ENCODE measurements around the gene AGPAT4.
A peak's percentile ranks its signal among the peaks of the same experiment; 100 is the strongest.

Gene AGPAT4

GRCh38 chr6:161169696-161170095, 104.2 kb downstream of the AGPAT4 start:
- H3K36me3 ChIP-seq (ENCODE audit: insufficient read depth, low read length) = no peaks in the 10 kb centered on the region
- H3K27ac ChIP-seq (ENCODE audit: low read depth, low read length, poor library complexity, severe bottlenecking) = peak overlapping the region; percentile 82

GRCh38 chr6:161169035-161169434, 104.8 kb downstream of the AGPAT4 start:
- Histone ChIP-seq H3K9me3 (ENCODE audit: low read length) (no peaks in the 10 kb centered on the region), H3K4me2 (ENCODE audit: low read length) (no peak overlapping the region), H3K9me2 (ENCODE audit: low read depth, low read length) (no peaks in the 10 kb centered on the region), H3K79me2 (ENCODE audit: insufficient read depth, low read length) (no peaks in the 10 kb centered on the region), H3F3A (ENCODE audit: insufficient read depth, low read length) (no peaks in the 10 kb centered on the region), H2AFZ (ENCODE audit: low read length) (no peak overlapping the region), H3K27ac (ENCODE audit: low read depth, low read length, poor library complexity, severe bottlenecking) (no peak overlapping the region), H3K9ac (ENCODE audit: low read length) (no peak overlapping the region), H4K20me1 (ENCODE audit: insufficient read depth, low read length) (no peaks in the 10 kb centered on the region), H3K36me3 (ENCODE audit: insufficient read depth, low read length) (no peaks in the 10 kb centered on the region), H3K4me3 (ENCODE audit: low read depth, low read length, poor library complexity, severe bottlenecking) (no peak overlapping the region), H3K4me1 (ENCODE audit: insufficient read depth, low read length, severe bottlenecking) (peaks cover 24% of the 10 kb centered on the region), H3K27me3 (ENCODE audit: insufficient read depth, low read length) (no peaks in the 10 kb centered on the region)
- no peak for TF ChIP-seq EZH2 (IDR thresholded peaks at IDR 0.05; ENCODE audit: borderline replicate concordance, low read length)
- no peak for TF ChIP-seq CTCF (IDR thresholded peaks at IDR 0.05; ENCODE audit: low read length)

More at GRCh38 chr6:161169696-161170095, 104.2 kb downstream of the AGPAT4 start:
- no peaks in the 10 kb centered on the region for H3K79me2 ChIP-seq (ENCODE audit: insufficient read depth, low read length)
- H3K4me1 ChIP-seq (ENCODE audit: insufficient read depth, low read length, severe bottlenecking) = peaks cover 24% of the 10 kb centered on the region
- no peaks in the 10 kb centered on the region for H3F3A ChIP-seq (ENCODE audit: insufficient read depth, low read length)
- TF ChIP-seq CTCF (IDR thresholded peaks at IDR 0.05; ENCODE audit: low read length) (no peak), EZH2 (IDR thresholded peaks at IDR 0.05; ENCODE audit: borderline replicate concordance, low read length) (no peak)
- H3K27me3 ChIP-seq (ENCODE audit: insufficient read depth, low read length) = no peaks in the 10 kb centered on the region
- H3K9me3 ChIP-seq (ENCODE audit: low read length) = no peaks in the 10 kb centered on the region
- no peak overlapping the region for H3K9ac ChIP-seq (ENCODE audit: low read length)
- H3K4me2 ChIP-seq (ENCODE audit: low read length) = peak overlapping the region; percentile 45; the same call in 1 of the 2 replicates
- no peaks in the 10 kb centered on the region for H3K9me2 ChIP-seq (ENCODE audit: low read depth, low read length)
- H4K20me1 ChIP-seq (ENCODE audit: insufficient read depth, low read length) = no peaks in the 10 kb centered on the region
- H3K4me3 ChIP-seq (ENCODE audit: low read depth, low read length, poor library complexity, severe bottlenecking) = peak overlapping the region; percentile 25
- H2AFZ ChIP-seq (ENCODE audit: low read length) = no peak overlapping the region

- Histone ChIP-seq H3K79me2 (ENCODE audit: insufficient read depth, low read length) (no peaks in the 10 kb centered on the region), H3K4me3 (ENCODE audit: low read depth, low read length, poor library complexity, severe bottlenecking) (no peak overlapping the region), H3F3A (ENCODE audit: insufficient read depth, low read length) (no peaks in the 10 kb centered on the region), H3K4me1 (ENCODE audit: insufficient read depth, low read length, severe bottlenecking) (peaks cover 24% of the 10 kb centered on the region), H3K4me2 (ENCODE audit: low read length) (no peak overlapping the region), H3K9me3 (ENCODE audit: low read length) (no peaks in the 10 kb centered on the region), H4K20me1 (ENCODE audit: insufficient read depth, low read length) (no peaks in the 10 kb centered on the region), H3K27me3 (ENCODE audit: insufficient read depth, low read length) (peaks cover 2% of the 10 kb centered on the region; the same call in 1 of the 2 replicates), H2AFZ (ENCODE audit: low read length) (no peak overlapping the region), H3K9ac (ENCODE audit: low read length) (no peak overlapping the region), H3K27ac (ENCODE audit: low read depth, low read length, poor library complexity, severe bottlenecking) (no peak overlapping the region), H3K9me2 (ENCODE audit: low read depth, low read length) (no peaks in the 10 kb centered on the region), H3K36me3 (ENCODE audit: insufficient read depth, low read length) (no peaks in the 10 kb centered on the region)
- TF ChIP-seq EZH2 (IDR thresholded peaks at IDR 0.05; ENCODE audit: borderline replicate concordance, low read length) (no peak), CTCF (IDR thresholded peaks at IDR 0.05; ENCODE audit: low read length) (no peak)
These were observed 105.5 kb downstream of the AGPAT4 start for GRCh38 chr6:161168281-161168891.

Data from OCI-LY1 (cell line).